ENCODE results near the gene METTL4. TPM values are rescaled to one million over a fixed set of nuclear protein-coding genes. Genes with fewer than 3 reads are reported as not detected.

Gene METTL4
- total RNA-seq, 2 donors from 2014 or later: 23.1 to 28.3 TPM

DNA sequence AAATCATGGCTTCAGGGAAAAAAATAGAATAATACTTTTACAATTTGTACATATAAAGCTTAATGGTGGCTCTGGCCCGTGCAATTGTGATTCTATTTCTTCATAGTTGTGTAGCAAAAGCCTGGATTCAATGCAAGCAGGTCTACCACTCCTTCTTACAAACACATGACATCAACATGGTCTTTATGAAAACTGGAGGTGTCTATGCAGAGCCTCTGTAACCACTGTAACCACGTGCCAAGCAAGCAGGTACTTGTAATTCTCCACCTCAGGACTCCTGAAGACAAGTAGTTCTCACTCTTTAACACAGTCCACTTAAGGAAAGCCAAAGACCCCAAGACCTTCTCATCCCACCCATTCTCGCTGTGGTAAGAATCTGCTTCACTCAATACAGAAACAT lies 62.6 kb downstream of the METTL4 start:
- Mint-ChIP-seq H3K36me3 (ENCODE audit: insufficient read depth in 2 of 2) (no peaks in the 10 kb centered on the region), H3K9me3 (no peaks in the 10 kb centered on the region), H3K27ac (no peak overlapping the region), H3K4me1 (ENCODE audit: low read depth) (no peaks in the 10 kb centered on the region), H3K27me3 (ENCODE audit: low read depth) (no peaks in the 10 kb centered on the region), H3K4me3 (no peak overlapping the region)
- no peak for DNase-seq
- ATAC-seq (replicated peaks in 1 of 2): no peak

- ATAC-seq (replicated peaks in 1 of 2): no peak
These were observed 63.1 kb downstream of the METTL4 start for GRCh38 chr18:2508155-2508554.

GRCh38 chr18:2504642-2505041 lies 66.7 kb downstream of the METTL4 start:
- Mint-ChIP-seq H3K4me3 (no peak overlapping the region), H3K36me3 (ENCODE audit: insufficient read depth in 2 of 2) (no peaks in the 10 kb centered on the region), H3K27ac (no peak overlapping the region), H3K27me3 (ENCODE audit: low read depth) (no peaks in the 10 kb centered on the region), H3K9me3 (no peaks in the 10 kb centered on the region), H3K4me1 (ENCODE audit: low read depth) (no peaks in the 10 kb centered on the region)
- ATAC-seq (replicated peaks in 1 of 2): no peak
- DNase-seq: no peak

More at GRCh38 chr18:2508155-2508554, 63.1 kb downstream of the METTL4 start:
- Mint-ChIP-seq H3K4me1 (ENCODE audit: low read depth) (no peaks in the 10 kb centered on the region), H3K4me3 (no peak overlapping the region), H3K27me3 (ENCODE audit: low read depth) (no peaks in the 10 kb centered on the region), H3K36me3 (ENCODE audit: insufficient read depth in 2 of 2) (no peaks in the 10 kb centered on the region), H3K9me3 (no peaks in the 10 kb centered on the region), H3K27ac (no peak overlapping the region)
- DNase-seq: no peak

DNA sequence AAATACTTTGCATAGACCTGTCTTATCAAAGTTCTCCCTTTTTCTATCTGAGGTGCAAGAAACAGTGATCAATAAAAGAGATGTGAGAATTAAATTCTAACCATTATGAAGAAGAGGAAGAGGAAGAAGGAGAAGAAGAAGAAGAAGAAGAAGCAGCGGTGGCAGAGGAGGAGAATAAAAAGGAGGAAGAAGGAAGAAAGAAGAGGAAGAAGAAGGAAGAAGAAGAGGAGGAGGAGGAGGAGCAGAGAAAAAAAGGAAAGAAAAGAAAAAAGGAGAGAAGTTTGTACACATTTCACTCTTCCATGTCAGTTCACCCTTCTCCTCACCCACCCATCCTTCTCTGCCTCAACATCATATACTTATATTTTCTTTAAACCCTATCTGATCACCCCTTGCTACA lies 68.4 kb downstream of the METTL4 start:
- Mint-ChIP-seq H3K4me1 (ENCODE audit: low read depth) (no peaks in the 10 kb centered on the region), H3K27ac (no peak overlapping the region)
- ATAC-seq (replicated peaks in 1 of 2): no peak

GRCh38 chr18:2502394-2502793 lies 68.9 kb downstream of the METTL4 start:
- no peaks in the 10 kb centered on the region for H3K36me3 Mint-ChIP-seq (ENCODE audit: insufficient read depth in 2 of 2)
- H3K4me1 Mint-ChIP-seq (ENCODE audit: low read depth): no peaks in the 10 kb centered on the region
- H3K9me3 Mint-ChIP-seq: no peaks in the 10 kb centered on the region
- DNase-seq (no peak), ATAC-seq (replicated peaks in 1 of 2) (no peak)
- H3K4me3 Mint-ChIP-seq: no peak overlapping the region
- no peaks in the 10 kb centered on the region for H3K27me3 Mint-ChIP-seq (ENCODE audit: low read depth)
- H3K27ac Mint-ChIP-seq: no peak overlapping the region

More for the DNA sequence above, 68.4 kb downstream of the METTL4 start:
- H3K36me3 Mint-ChIP-seq (ENCODE audit: insufficient read depth in 2 of 2): no peaks in the 10 kb centered on the region
- DNase-seq: no peak
- H3K27me3 Mint-ChIP-seq (ENCODE audit: low read depth): no peaks in the 10 kb centered on the region
- no peak overlapping the region for H3K4me3 Mint-ChIP-seq
- no peaks in the 10 kb centered on the region for H3K9me3 Mint-ChIP-seq

GRCh38 chr18:2497797-2498196 lies 73.5 kb downstream of the METTL4 start:
- H3K9me3 Mint-ChIP-seq: no peaks in the 10 kb centered on the region
- H3K27me3 Mint-ChIP-seq (ENCODE audit: low read depth): no peaks in the 10 kb centered on the region
- ATAC-seq (replicated peaks in 1 of 2) (no peak), DNase-seq (no peak)
- H3K4me3 Mint-ChIP-seq: no peak overlapping the region
- H3K4me1 Mint-ChIP-seq (ENCODE audit: low read depth): no peaks in the 10 kb centered on the region
- H3K36me3 Mint-ChIP-seq (ENCODE audit: insufficient read depth in 2 of 2): no peaks in the 10 kb centered on the region
- no peak overlapping the region for H3K27ac Mint-ChIP-seq

DNA sequence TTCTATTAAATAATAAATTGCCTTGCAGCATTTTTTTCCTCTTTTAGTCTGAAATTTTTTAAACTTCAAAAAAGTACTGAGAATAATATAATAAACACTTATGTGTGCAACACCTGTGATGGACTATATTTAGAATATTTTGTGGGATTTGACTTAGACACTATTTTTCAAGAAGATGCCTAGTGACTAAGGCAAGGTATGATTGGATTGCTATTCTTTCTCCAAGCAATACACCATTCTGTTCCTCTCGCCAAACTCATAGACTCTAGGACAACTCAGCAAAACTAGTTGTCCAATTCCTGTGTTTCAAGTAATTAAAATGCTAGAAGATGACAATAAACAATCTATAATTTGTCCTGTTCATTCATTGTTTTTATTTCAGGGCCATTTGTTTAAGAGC lies 75.9 kb downstream of the METTL4 start:
- DNase-seq: no peak
- Mint-ChIP-seq H3K4me3 (no peak overlapping the region), H3K27ac (no peak overlapping the region), H3K9me3 (no peaks in the 10 kb centered on the region), H3K4me1 (ENCODE audit: low read depth) (no peaks in the 10 kb centered on the region), H3K36me3 (ENCODE audit: insufficient read depth in 2 of 2) (no peaks in the 10 kb centered on the region), H3K27me3 (ENCODE audit: low read depth) (no peaks in the 10 kb centered on the region)
- no peak for ATAC-seq (replicated peaks in 1 of 2)

- Mint-ChIP-seq H3K4me3 (no peak overlapping the region), H3K9me3 (peaks cover 0 to 2% of the 10 kb centered on the region in 2 donors), H3K27ac (no peak overlapping the region)
These were observed 76.4 kb downstream of the METTL4 start for GRCh38 chr18:2494921-2495320.

More at GRCh38 chr18:2494921-2495320, 76.4 kb downstream of the METTL4 start:
- Mint-ChIP-seq H3K27me3 (ENCODE audit: low read depth) (peaks cover 3% of the 10 kb centered on the region), H3K4me1 (ENCODE audit: low read depth) (no peaks in the 10 kb centered on the region), H3K36me3 (ENCODE audit: insufficient read depth in 2 of 2) (no peaks in the 10 kb centered on the region)
- ATAC-seq (replicated peaks in 1 of 2) (no peak), DNase-seq (no peak)

Other genes with a start within 250 kb of the METTL4 start
- 100 to 1,000 TPM in 1 of 2 donors, 10 to 100 TPM in 1; 82.0 to 113 TPM for gene NDC80, start 52 bp upstream of the METTL4 start, total RNA-seq
- 100 to 1,000 TPM; 103 to 137 TPM for gene SMCHD1, start 84.2 kb upstream of the METTL4 start, total RNA-seq